ENCODE data around the gene FASTKD1. TPM values are rescaled to one million over a fixed set of nuclear protein-coding genes. Genes with fewer than 3 reads are reported as not detected.
"Not testable (repeated sequence)": the region's sequence is repeated elsewhere in the genome, so short reads cannot be mapped to it uniquely, and the experiment has no call there.

Gene FASTKD1, protein sequence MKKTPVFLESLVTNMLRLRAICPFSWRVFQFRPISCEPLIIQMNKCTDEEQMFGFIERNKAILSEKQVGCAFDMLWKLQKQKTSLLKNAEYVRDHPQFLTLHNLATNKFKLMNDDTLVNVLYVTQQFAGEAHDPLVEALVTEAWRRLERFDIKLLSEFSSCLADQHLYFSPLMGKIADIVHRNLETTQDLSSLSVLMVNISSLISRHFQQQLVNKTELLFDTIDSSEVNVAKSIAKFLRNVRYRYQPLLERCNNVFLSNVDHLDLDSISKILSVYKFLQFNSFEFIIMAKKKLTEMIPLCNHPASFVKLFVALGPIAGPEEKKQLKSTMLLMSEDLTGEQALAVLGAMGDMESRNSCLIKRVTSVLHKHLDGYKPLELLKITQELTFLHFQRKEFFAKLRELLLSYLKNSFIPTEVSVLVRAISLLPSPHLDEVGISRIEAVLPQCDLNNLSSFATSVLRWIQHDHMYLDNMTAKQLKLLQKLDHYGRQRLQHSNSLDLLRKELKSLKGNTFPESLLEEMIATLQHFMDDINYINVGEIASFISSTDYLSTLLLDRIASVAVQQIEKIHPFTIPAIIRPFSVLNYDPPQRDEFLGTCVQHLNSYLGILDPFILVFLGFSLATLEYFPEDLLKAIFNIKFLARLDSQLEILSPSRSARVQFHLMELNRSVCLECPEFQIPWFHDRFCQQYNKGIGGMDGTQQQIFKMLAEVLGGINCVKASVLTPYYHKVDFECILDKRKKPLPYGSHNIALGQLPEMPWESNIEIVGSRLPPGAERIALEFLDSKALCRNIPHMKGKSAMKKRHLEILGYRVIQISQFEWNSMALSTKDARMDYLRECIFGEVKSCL
- 19.5 TPM for polyA plus RNA-seq (2013, experiment 1 of 2; ENCODE audit: insufficient read length)
- polyA plus RNA-seq (2013, experiment 2 of 2; ENCODE audit: insufficient read length), result 16.2 TPM

GRCh38 chr2:169573160-169573973 is at the start of gene FASTKD1:
Gene FASTKD1 (minus strand): TSS chr2:169573865. CDS start chr2:169572029, 1,836 bp downstream.
- peak; percentile 90 for DNase-seq

DNA sequence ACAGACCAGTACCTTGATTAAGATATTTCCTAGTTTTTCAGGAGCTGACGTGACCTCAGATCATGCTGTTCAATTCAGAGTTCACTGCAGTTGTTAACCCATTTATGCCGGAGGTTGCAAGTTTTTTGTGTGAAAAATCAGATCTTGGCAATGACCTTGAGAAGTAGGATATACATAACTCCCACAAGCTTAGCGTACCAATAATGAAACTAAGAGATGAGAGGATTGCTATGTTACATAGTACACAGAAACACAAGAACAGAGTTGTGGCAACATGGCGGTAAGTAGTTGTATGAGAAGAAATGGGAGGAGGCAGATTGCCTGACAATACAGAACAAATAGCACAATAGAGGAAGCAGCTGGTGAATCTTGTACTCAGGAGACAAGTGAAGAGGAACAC is 49.6 kb upstream of the FASTKD1 start:
- no peak for DNase-seq

DNA sequence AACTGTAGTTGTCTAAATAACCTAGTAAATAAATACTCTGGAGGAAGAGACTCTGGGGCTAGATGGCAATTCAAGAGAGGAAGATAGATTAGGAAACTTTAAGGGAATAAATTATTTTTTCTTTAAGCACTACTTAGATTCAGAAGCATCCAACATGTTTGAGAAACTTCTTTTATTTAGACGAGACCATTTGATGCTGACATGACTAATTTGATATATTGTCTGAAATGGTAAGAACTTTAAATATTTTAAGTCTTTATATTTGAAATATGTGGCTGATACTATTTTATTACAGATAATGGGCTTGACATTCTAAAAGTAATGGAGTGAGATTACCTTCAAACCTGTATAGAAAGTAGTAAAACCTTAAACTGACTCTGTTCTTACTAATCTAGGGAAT is 46.8 kb upstream of the FASTKD1 start:
- no peak for DNase-seq

- no peak for DNase-seq
Observed at GRCh38 chr2:169619946-169620345, 46.3 kb upstream of the FASTKD1 start.

GRCh38 chr2:169615982-169616381 is 42.3 kb upstream of the FASTKD1 start:
- not testable (repeated sequence) for DNase-seq

GRCh38 chr2:169613876-169614275 is 40.2 kb upstream of the FASTKD1 start:
- no peak for DNase-seq

DNA sequence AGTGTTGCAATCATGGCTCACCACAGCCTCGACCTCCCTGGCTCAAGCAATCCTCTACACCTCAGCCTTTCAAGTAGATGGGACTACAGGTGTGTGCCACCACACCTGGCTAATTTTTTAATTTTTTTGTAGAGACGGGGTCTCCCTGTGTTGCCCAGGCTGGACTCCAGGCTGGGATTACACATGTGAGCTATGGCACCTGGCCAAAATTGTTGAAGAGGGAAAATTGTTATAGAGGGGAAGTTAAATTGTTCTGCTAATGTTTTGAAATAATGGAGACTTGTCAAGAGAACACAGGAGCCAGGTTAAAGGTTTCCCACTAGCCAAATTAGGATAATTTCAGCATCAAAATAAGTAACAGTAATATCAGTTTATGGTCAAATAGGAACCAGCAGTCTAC is 35.6 kb upstream of the FASTKD1 start:
- DNase-seq, result no peak

DNA sequence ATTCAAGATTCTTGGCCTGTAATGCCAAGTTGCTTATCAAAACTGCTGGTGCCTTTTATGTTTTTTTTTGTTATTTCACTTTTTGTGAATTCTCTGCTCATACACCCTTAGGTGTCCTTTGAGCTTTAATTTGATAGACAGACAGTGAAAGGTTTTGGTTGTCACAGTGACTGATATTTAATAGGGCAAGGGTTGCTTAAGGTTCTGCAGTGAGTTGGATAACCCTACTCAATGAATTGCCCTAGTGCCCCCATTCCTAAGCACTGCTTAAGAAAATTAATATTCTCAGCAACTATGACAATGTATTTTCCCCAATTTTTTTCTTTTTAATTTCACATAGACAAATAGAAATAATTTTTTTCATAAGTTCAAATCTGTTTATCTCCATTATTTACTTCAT is 25.9 kb upstream of the FASTKD1 start:
- DNase-seq, result no peak

DNA sequence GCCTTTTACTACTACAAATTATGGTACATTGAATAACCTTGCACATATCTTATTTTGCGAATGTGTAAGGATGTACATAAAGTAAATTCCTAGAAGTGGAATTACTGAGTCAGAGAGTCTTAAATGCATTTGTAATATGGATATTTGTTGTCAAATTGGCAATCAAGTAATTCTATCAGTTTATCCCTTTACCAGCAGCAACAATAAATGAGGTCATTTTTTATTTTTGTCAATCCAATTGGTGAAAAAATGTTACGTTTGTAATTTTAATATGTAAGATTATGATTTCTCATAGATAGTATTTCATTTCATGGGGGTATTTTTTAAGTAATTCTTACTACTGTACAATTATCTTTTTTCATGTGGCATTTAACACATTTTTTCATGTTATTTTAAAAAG is 25.3 kb upstream of the FASTKD1 start:
- DNase-seq, result no peak

- not testable (repeated sequence) for DNase-seq
Observed at GRCh38 chr2:169596546-169596945, 22.9 kb upstream of the FASTKD1 start.

GRCh38 chr2:169590804-169591203 is 17.1 kb upstream of the FASTKD1 start:
- no peak for DNase-seq

GRCh38 chr2:169585673-169586072 is 12.0 kb upstream of the FASTKD1 start:
- no peak for DNase-seq

DNA sequence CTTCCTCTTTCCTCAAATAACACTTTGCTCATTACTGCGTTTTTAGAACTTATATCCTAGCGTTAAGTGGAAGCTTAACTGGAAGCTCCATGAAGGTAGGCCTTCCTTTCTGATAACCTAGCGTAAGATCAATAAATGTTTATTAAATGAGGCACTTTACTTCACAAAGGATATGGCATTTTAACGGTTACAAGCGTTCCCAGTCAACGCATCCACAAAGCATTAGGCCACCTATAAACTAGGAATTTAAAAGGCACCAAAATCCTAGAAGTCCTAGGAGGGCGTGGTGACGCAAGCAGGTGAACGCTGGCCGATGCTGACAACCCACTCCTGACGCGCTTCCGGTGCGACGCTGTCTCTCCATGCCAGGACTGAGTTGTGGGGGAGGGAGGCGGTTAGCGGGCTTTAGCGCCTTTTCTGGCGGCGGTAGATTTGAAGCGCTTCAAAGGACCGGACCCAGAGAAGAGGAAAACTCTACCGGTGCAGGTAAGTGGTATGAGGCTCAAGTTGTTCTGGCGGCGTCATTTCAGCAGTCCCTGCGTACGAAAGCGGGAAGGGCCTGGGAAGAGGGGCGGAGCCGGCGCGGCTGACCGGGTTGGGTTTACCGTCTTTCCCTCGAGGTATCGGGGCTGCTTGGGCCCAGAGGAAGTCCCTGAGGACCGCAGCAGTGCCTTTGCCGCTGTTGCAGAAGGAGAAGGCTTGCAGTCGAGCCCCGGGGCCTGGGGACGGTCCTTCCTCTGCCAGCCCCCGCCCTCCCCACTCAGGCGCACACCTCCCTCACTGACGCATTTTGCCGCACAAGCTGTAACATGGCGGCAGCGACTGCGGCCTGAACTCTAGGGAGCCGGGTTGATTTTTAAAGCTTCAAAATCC is 10.6 kb upstream of the FASTKD1 start, which contains the start of gene PPIG:
TSS of gene PPIG (plus strand) at position 347 of the 873 bp plus-strand sequence. CDS start 19,691 bp downstream, outside the sequence.
- peak; percentile 93 for DNase-seq

- no peak for DNase-seq
Observed at GRCh38 chr2:169583518-169583917, 9.9 kb upstream of the FASTKD1 start.

- not testable (repeated sequence) for DNase-seq
Observed at GRCh38 chr2:169582552-169583266, 9.0 kb upstream of the FASTKD1 start.

- no peak for DNase-seq
Observed at GRCh38 chr2:169579044-169579443, 5.4 kb upstream of the FASTKD1 start.

DNA sequence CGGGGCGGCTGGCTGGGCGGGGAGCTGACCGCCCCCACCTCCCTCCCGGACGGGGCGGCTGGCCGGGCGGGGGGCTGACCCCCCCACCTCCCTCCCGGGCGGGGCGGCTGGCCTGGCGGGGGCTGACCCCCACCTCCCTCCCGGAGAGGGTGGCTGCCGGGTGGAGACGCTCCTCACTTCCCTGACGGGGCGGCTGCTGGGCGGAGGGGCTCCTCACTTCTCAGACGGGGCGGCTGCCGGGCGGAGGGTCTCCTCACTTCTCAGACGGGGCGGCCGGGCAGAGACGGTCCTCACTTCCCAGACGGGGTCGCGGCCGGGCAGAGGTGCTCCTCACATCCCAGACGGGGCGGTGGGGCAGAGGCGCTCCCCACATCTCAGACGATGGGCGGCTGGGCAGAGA is 1.6 kb upstream of the FASTKD1 start:
- DNase-seq, result not testable (repeated sequence)

DNA sequence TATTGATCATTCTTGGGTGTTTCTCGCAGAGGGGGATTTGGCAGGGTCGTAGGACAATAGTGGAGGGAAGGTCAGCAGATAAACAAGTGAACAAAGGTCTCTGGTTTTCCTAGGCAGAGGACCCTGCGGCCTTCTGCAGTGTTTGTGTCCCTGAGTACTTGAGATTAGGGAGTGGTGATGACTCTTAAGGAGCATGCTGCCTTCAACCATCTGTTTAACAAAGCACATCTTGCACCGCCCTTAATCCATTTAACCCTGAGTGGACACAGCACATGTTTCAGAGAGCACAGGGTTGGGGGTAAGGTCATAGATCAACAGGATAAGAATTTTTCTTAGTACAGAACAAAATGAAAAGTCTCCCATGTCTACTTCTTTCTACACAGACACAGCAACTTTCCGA is 874 bp upstream of the FASTKD1 start:
- not testable (repeated sequence) for DNase-seq

- no peak for DNase-seq
Observed at GRCh38 chr2:169573974-169574299, 272 bp upstream of the FASTKD1 start.

- no peak for DNase-seq
Observed at GRCh38 chr2:169572821-169573159, 875 bp downstream of the FASTKD1 start.

- DNase-seq, result no peak
Observed at GRCh38 chr2:169572189-169572588, 1.5 kb downstream of the FASTKD1 start.
